PFSK-1 (cell line): ENCODE results near the gene TTC24.

ENCODE experiments used
- FOXP2 ChIP-seq: optimal IDR thresholded peaks from 2 replicates; pipeline ENCODE3; 2011; ENCODE audit warnings: borderline replicate concordance, control low read depth, inconsistent platforms; ENCODE audit not compliant: insufficient read depth; ENCODE audit errors: extremely low read length, extremely low read depth
- POLR2AphosphoS5 ChIP-seq: IDR thresholded peaks from 2 replicates; pipeline ENCODE4 v1.6.1; 2012; ENCODE audit warnings: low read depth, mild to moderate bottlenecking, control low read depth, low read length, moderate library complexity
- REST ChIP-seq, 2 experiments: IDR thresholded peaks; 2 replicates each; pipeline versions ENCODE4 v1.6.1 to v1.8.0; 2011 to 2012; ENCODE audit warnings: low read depth in 2 of 2, low read length in 2 of 2, control low read depth in 1 of 2, inconsistent platforms in 1 of 2, mild to moderate bottlenecking in 1 of 2, moderate library complexity in 1 of 2; ENCODE audit not compliant: insufficient read depth in 1 of 2
- SIN3A ChIP-seq: IDR thresholded peaks from 2 replicates; pipeline ENCODE4 v1.6.1; 2012; ENCODE audit warnings: mild to moderate bottlenecking, low read length, moderate library complexity, borderline replicate concordance; ENCODE audit not compliant: insufficient read depth
- TAF1 ChIP-seq: IDR thresholded peaks from 2 replicates; pipeline ENCODE4 v1.6.1; 2012; ENCODE audit warnings: low read length, control low read depth, borderline replicate concordance; ENCODE audit not compliant: insufficient read depth

Gene TTC24

GRCh38 chr1:156551066-156551643 is 28.4 kb upstream of the TTC24 start:
- no peak for TF ChIP-seq POLR2AphosphoS5
- TF ChIP-seq SIN3A: no peak
- no peak for TF ChIP-seq FOXP2
- no peak for TF ChIP-seq TAF1
- TF ChIP-seq REST (IDR thresholded peaks at IDR 0.05; ENCODE audit: insufficient read depth in 1 of 2, low read depth in 2 of 2, low read length in 2 of 2): no peak

- TF ChIP-seq TAF1 (no peak), POLR2AphosphoS5 (no peak), SIN3A (no peak), REST (IDR thresholded peaks at IDR 0.05; ENCODE audit: insufficient read depth in 1 of 2, low read depth in 2 of 2, low read length in 2 of 2) (no peak), FOXP2 (no peak)
These were observed 27.7 kb upstream of the TTC24 start for GRCh38 chr1:156551869-156552268.

GRCh38 chr1:156552518-156552917 is 27.0 kb upstream of the TTC24 start:
- TF ChIP-seq POLR2AphosphoS5 (no peak), REST (IDR thresholded peaks at IDR 0.05; ENCODE audit: insufficient read depth in 1 of 2, low read depth in 2 of 2, low read length in 2 of 2) (no peak), FOXP2 (no peak), TAF1 (no peak), SIN3A (no peak)

- TF ChIP-seq REST (IDR thresholded peaks at IDR 0.05; ENCODE audit: insufficient read depth in 1 of 2, low read depth in 2 of 2, low read length in 2 of 2): no peak
- TF ChIP-seq POLR2AphosphoS5: no peak
- TF ChIP-seq FOXP2: no peak
- TF ChIP-seq SIN3A: no peak
- no peak for TF ChIP-seq TAF1
These were observed 25.6 kb upstream of the TTC24 start for GRCh38 chr1:156553860-156554485.
